NCI-H526 treated with DMSO at 0.1 percent for 48 hours (cell line): Measurements from ENCODE around the gene SGCA.

ENCODE experiments used
- DNase-seq: peaks from one replicate; lab custom pipeline; 2025; lab: John Stamatoyannopoulos, UW

Gene SGCA

GRCh38 chr17:50182783-50183420 lies 17.1 kb downstream of the SGCA start:
- DNase-seq: no peak

GRCh38 chr17:50183421-50183994 lies 17.7 kb downstream of the SGCA start:
- no peak for DNase-seq

- no peak for DNase-seq
Observed at GRCh38 chr17:50184064-50184463, 18.3 kb downstream of the SGCA start.

- no peak for DNase-seq
Observed at GRCh38 chr17:50184611-50185398, 19.0 kb downstream of the SGCA start.

GRCh38 chr17:50185631-50186471 lies 20.0 kb downstream of the SGCA start:
- no peak for DNase-seq

- no peak for DNase-seq
Observed at GRCh38 chr17:50186661-50187393, 21.0 kb downstream of the SGCA start.

- no peak for DNase-seq
Observed at GRCh38 chr17:50187394-50187725, 21.6 kb downstream of the SGCA start.

- no peak for DNase-seq
Observed at GRCh38 chr17:50187751-50188530, 22.1 kb downstream of the SGCA start.

GRCh38 chr17:50188531-50188920 lies 22.7 kb downstream of the SGCA start:
- no peak for DNase-seq

- no peak for DNase-seq
Observed at GRCh38 chr17:50188921-50189549, 23.2 kb downstream of the SGCA start.

GRCh38 chr17:50189550-50190292 lies 23.9 kb downstream of the SGCA start:
- no peak for DNase-seq

GRCh38 chr17:50190293-50190602 lies 24.4 kb downstream of the SGCA start:
- no peak for DNase-seq

- no peak for DNase-seq
Observed at GRCh38 chr17:50190603-50191358, 25.0 kb downstream of the SGCA start.

GRCh38 chr17:50191359-50192143 lies 25.7 kb downstream of the SGCA start:
- no peak for DNase-seq

GRCh38 chr17:50192144-50192617 lies 26.4 kb downstream of the SGCA start:
- no peak for DNase-seq

GRCh38 chr17:50192618-50193291 lies 26.9 kb downstream of the SGCA start:
- DNase-seq: no peak

GRCh38 chr17:50194140-50194933 lies 28.5 kb downstream of the SGCA start:
- no peak for DNase-seq
